ENCODE measurements around the gene NDUFB6.
"Not testable (repeated sequence)": the region's sequence is repeated elsewhere in the genome, so short reads cannot be mapped to it uniquely, and the experiment has no call there.

Gene NDUFB6

DNA sequence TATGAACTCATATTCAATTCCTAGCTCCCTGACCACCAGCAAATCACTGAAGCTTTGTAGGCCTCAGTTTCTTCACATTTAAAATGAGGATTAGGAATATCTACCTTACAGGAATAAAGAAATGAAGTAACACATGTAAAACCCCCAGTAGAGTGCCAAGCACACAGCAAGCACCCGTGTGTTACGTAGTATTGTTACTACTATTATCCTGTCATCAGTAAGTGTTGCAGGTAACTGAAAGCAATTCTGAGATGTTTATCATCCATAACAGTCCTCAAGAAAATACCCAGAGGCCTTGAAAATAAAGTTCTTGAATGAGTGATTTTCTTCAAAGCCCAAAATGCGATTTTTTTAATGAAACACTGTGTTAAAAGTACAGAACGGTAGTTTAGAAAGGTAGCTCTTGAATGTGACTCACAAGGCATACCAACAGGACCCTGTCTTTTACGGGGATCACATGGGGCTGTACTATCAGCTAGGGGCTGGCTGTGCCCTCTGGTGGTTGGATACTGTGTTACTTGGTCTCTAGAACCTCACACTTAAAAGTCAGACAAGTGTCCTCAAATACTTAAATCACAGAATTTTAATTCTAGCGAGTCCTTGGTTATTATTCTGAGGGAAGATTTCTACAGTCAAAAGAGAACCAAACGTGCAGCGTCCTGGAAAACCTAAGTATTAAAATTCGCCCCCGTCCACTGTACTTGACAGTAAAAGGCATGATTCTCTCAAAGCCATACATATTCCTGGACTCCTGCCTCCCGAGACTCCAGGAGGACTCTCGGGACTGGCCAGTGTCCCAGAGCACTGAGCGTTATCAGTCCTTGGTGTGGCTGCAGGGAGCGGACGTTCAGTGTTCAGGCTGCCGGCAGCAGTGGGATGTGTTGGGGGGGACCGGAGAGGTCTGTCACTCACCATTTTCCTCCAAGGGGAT, 725 bp downstream of the NDUFB6 start:
- peak; percentile 40 to 58 for DNase-seq (ENCODE audit: low read depth in 1 of 2, low spot score in 1 of 2)

- no peak for DNase-seq (ENCODE audit: low read depth in 1 of 2, low spot score in 1 of 2)
Observed at GRCh38 chr9:32570262-32570661, 2.7 kb downstream of the NDUFB6 start.

GRCh38 chr9:32566770-32567169, 6.2 kb downstream of the NDUFB6 start:
- no peak for DNase-seq (ENCODE audit: low read depth in 1 of 2, low spot score in 1 of 2)

GRCh38 chr9:32565967-32566366, 7.0 kb downstream of the NDUFB6 start:
- DNase-seq (ENCODE audit: low read depth in 1 of 2, low spot score in 1 of 2): no peak

DNA sequence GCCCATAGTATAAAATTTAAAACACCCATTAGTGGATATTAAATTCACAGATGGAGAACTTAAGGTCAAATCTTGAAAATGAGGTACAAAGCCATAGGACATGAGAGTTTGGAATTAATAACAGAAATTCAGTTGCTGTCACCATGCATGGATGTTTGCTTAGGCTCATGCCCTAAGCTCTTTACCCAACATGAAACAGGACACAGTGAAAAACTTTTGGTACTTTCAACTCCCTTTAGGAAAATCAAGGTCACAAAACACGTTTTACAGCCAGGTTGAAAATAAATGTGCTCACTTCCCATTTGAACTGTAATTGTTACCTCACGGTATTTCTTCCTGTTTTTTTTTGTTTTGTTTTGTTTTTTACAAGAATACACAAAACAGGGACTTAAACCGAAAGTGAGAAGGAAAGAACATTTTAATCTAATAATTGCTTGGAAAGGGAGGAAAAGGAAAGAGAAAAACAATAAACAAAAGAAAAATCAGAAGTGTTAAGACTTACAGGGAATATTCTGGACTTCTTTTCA, 14.5 kb downstream of the NDUFB6 start:
- DNase-seq (ENCODE audit: low read depth in 1 of 2, low spot score in 1 of 2): no peak

- no peak for DNase-seq (ENCODE audit: low read depth in 1 of 2, low spot score in 1 of 2)
Observed at GRCh38 chr9:32554591-32554990, 18.4 kb downstream of the NDUFB6 start.

- DNase-seq (ENCODE audit: low read depth in 1 of 2, low spot score in 1 of 2): no peak
Observed at GRCh38 chr9:32554107-32554506, 18.9 kb downstream of the NDUFB6 start.

- DNase-seq (ENCODE audit: low read depth in 1 of 2, low spot score in 1 of 2): peak; percentile 73 to 88
Observed at GRCh38 chr9:32552172-32552872, 20.6 kb downstream of the NDUFB6 start, which contains the start of the genes SMIM27 and TOPORS. TSS of gene SMIM27 (plus strand) at chr9:32552327. CDS start at chr9:32552435, 108 bp downstream. TSS of gene TOPORS (minus strand) at chr9:32552586. CDS start at chr9:32552436, 150 bp downstream.

DNA sequence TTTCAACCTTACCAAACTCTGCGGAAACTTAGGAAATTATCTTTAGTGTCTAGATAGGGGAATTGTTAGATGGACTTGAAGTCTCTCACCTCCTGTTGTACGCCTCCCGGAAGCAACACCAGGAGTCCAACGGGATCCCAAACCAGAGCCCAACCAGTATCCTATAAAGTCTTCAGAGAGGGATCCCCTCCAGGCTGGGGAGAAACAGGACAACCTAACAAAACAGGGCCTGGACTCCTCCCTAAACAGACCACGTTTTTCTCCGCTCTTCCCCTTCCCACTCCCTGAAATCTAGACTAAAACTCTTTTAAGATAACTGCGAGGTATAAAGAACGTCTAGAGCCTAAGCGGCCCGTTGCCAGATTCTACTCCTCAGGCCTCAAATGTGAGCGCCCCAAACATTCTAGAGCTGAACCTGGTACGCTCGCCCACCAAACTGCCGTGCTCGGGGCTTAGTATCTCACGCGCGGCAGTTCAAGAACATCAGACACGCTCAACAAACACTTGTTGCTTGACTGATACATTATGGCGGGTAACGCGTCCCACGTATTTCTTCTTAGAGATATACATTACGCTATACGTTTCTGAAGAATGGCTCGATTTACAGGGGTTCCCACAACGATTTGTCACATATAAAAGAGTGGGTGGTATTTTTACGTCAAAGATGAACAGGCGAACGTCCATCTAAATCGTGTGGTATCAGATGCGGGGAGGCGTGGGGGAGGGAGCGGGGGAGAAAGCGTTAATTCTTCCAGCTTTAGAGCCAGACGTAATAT, 21.5 kb downstream of the NDUFB6 start:
- peak; percentile 3 to 17 for DNase-seq (ENCODE audit: low read depth in 1 of 2, low spot score in 1 of 2)

- peak; percentile 89 to 91 for DNase-seq (ENCODE audit: low read depth in 1 of 2, low spot score in 1 of 2)
Observed at GRCh38 chr9:32550562-32551275, 22.2 kb downstream of the NDUFB6 start.

GRCh38 chr9:32550150-32550561, 22.8 kb downstream of the NDUFB6 start:
- no peak for DNase-seq (ENCODE audit: low read depth in 1 of 2, low spot score in 1 of 2)

GRCh38 chr9:32548213-32548612, 24.7 kb downstream of the NDUFB6 start:
- not testable (repeated sequence) for DNase-seq (ENCODE audit: low read depth in 1 of 2, low spot score in 1 of 2)

GRCh38 chr9:32545884-32546283, 27.1 kb downstream of the NDUFB6 start:
- no peak for DNase-seq (ENCODE audit: low read depth in 1 of 2, low spot score in 1 of 2)

GRCh38 chr9:32543047-32543446, 29.9 kb downstream of the NDUFB6 start:
- DNase-seq (ENCODE audit: low read depth in 1 of 2, low spot score in 1 of 2): no peak

DNA sequence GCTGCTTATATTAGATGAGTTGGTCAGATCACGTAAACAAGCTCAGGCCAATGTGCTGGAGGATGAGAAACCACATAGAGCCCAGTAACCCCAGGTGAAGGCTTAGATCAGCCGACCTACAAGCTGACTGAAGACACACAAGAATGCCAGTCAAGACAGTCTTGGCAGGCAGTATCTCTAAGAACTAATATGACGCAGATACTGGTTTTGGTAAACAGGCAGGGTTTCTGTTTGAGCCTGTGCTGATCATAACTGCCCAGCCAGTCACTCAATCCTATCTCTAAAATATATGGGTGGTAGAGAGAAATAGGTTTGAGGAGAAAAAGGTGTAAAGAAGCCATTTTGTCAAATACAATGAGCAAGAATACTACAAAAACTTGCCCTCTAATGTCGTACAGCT, 39.1 kb downstream of the NDUFB6 start:
- no peak for DNase-seq (ENCODE audit: low read depth in 1 of 2, low spot score in 1 of 2)

DNA sequence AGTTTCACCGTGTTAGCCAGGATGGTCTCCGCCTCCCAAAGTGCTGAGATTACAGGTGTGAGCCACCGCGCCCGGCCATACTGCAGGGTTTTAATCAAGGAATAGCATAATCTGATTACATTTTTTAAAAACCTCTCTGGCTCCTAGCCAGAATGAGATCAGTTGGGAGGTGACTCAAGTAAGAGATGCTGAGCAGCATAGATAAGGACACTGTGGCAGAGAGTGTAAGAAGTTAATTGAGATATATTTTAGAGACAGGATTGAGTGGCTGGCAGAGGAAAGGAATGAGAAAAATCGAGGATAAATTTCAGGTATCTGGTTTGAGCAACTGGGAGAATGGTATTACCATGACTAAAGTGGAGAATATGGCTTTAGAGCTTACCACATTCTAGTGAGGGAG, 39.6 kb downstream of the NDUFB6 start:
- no peak for DNase-seq (ENCODE audit: low read depth in 1 of 2, low spot score in 1 of 2)

DNA sequence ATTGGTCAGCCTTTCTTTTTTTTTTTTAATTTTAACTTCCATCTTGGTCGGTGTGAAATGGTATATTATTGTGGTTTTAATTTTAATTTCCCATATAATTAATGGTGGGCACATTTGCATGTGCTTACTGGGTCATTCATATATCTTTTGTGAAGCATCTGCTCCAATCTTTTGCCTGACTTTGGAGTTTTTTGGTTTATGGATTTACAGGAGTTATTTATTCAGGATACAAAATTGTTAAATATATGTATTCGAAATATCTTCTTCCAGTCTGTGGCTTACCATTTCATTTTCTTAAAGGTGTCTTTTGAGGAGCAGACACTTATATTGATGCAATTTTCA, 46.3 kb downstream of the NDUFB6 start:
- no peak for DNase-seq (ENCODE audit: low read depth in 1 of 2, low spot score in 1 of 2)

- DNase-seq (ENCODE audit: low read depth in 1 of 2, low spot score in 1 of 2): peak; percentile 49 to 52
Observed at GRCh38 chr9:32526041-32526706, 46.8 kb downstream of the NDUFB6 start, which contains the start of gene RIGI. TSS of gene RIGI (minus strand) at chr9:32526196. CDS start at chr9:32526166, 30 bp downstream.

- DNase-seq (ENCODE audit: low read depth in 1 of 2, low spot score in 1 of 2): no peak
Observed at GRCh38 chr9:32525709-32526030, 47.3 kb downstream of the NDUFB6 start.
